ENCODE results near the gene NRM.
"Not testable (repeated sequence)": the region's sequence is repeated elsewhere in the genome, so short reads cannot be mapped to it uniquely, and the experiment has no call there.

DNA sequence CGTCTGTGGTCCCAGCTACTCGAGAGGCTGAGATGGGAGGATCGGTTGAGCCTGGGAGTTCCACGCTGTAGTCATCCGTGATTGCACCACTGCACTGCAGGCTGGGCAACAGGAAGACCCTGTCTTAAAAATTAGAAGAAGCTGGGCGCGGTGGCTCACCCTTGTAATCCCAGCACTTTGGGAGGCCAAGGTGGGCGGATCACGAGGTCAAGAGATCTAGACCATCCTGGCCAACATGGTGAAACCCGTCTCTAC lies 31.2 kb upstream of the NRM start:
- not testable (repeated sequence) for TF ChIP-seq POLR2A (IDR thresholded peaks at IDR 0.05)
- TF ChIP-seq, protein P1, sequence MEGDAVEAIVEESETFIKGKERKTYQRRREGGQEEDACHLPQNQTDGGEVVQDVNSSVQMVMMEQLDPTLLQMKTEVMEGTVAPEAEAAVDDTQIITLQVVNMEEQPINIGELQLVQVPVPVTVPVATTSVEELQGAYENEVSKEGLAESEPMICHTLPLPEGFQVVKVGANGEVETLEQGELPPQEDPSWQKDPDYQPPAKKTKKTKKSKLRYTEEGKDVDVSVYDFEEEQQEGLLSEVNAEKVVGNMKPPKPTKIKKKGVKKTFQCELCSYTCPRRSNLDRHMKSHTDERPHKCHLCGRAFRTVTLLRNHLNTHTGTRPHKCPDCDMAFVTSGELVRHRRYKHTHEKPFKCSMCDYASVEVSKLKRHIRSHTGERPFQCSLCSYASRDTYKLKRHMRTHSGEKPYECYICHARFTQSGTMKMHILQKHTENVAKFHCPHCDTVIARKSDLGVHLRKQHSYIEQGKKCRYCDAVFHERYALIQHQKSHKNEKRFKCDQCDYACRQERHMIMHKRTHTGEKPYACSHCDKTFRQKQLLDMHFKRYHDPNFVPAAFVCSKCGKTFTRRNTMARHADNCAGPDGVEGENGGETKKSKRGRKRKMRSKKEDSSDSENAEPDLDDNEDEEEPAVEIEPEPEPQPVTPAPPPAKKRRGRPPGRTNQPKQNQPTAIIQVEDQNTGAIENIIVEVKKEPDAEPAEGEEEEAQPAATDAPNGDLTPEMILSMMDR (IDR thresholded peaks at IDR 0.05) = not testable (repeated sequence)

All from gastroesophageal sphincter (tissue), 3 donors.